HG03439 (cell line): ENCODE measurements around the gene FAM187B.

Source experiments
- ATAC-seq: cut with Tn5 transposase; IDR thresholded peaks from one replicate; pipeline ENCODE4 v1.9.1; 2021; ENCODE audit warnings: mild to moderate bottlenecking, moderate library complexity; ENCODE audit not compliant: unreplicated experiment

FAM187B gene

GRCh38 chr19:35179830-35180229, 48.7 kb downstream of the FAM187B start:
- ATAC-seq = no peak

DNA sequence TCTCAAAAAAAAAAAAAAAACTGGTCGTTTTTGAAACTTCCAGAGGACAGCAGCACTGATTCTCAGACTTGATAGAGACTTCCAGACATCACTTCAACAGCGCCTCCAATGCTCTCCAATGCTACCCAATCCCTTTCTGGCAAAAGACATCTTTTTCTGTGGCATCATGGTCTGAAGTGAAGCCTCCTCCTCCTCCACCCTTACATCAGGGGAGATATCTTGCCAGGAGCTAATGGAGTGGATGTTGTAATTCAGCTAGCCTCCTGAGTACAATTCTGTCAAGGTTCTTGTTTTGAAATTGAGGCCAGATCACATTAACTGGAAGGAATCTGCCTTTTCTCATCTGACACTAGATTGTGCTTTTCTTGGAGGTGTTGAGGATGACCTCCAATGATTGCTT, 49.8 kb downstream of the FAM187B start:
- no peak for ATAC-seq

DNA sequence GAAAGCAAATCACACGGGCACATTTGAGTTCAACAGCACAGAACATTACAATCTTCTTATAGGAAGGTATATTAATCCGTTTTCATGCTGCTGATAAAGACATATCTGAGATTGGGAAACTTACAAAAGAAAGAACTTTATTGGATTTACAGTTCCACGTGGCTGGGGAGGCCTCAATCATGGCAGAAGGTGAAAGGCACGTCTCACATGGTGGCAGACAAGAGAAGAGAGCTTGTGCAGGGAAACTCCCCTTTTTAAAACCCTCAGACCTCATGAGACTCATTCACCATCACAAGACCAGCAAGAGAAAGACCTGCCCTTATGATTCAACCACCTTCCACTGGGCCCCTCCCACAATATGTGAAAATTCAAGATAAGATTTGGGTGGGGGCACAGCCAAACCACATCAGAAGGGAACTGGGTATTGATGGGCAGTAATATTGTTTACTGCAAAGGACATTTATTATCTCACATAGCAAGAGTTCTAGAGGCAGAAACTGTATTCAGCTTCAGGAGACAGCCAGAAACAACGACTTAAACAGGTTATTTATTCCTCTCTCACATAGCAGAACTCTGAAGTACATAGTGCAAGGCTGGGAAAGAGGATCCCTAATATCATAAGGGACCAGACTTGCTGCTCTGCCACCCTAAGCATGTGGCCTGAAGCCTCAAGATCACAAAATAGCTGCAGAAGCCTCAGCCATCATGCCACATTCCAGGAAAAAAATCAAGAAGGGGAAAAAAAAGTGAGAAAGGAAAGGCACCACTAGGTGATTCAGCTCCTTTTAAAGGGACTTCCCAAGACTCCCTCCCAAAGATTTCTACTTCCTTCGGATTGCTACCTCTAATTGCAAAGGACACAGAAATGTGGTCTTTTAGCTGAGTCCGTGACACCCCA, 50.9 kb downstream of the FAM187B start:
- no peak for ATAC-seq

GRCh38 chr19:35176181-35176570, 52.4 kb downstream of the FAM187B start:
- ATAC-seq = no peak
